Right atrium auricular region (tissue), 2 donors: ENCODE measurements around the gene RPS6KA3. TPM values are rescaled to one million over a fixed set of nuclear protein-coding genes. Genes with fewer than 3 reads are reported as not detected.

Experiments
- DNase-seq: peaks from one replicate; pipeline ENCODE4 v3.0.0-alpha.2; 2019; ENCODE audit warnings: low spot score
- H3K27ac ChIP-seq, 2 donors: fragments of 200-600 bp; sonication (generic); 1 replicate in 1 of 2; 2 replicates in 1 of 2; pipeline ENCODE4 v1.5.1; 2016 to 2019
- H3K27me3 ChIP-seq, 2 donors: fragments of 200-600 bp; sonication (generic); one replicate each; pipeline versions ENCODE4 v1.5.1 to v1.6.0; 2017 to 2019
- H3K36me3 ChIP-seq: fragments of 200-600 bp; sonication (generic); one replicate; pipeline ENCODE4 v1.5.1; 2016
- H3K4me1 ChIP-seq, 2 donors: fragments of 200-600 bp; sonication (generic); one replicate each; pipeline versions ENCODE4 v1.5.1 to v1.6.0; 2017 to 2019
- H3K4me3 ChIP-seq, 2 donors: fragments of 200-600 bp; sonication (generic); 1 replicate in 1 of 2; 2 replicates in 1 of 2; pipeline ENCODE4 v1.5.1; 2017 to 2019; ENCODE audit warnings: mild to moderate bottlenecking in 1 of 2, moderate library complexity in 1 of 2
- H3K9me3 ChIP-seq, 2 donors: fragments of 200-600 bp; sonication (generic); one replicate each; pipeline ENCODE4 v1.5.1; 2019
- total RNA-seq, 2 donors: library from RNA; depleted of rRNA; stranded (reverse); fragments of >200 nt; gene quantifications; one replicate each; pipeline ENCODE4 v1.1.0, GENCODE V29; 2016
- TF ChIP-seq, protein P1 (sequence below), 2 donors: fragments of 200-600 bp; sonication (generic); IDR thresholded peaks; one replicate each; pipeline ENCODE4 v1.5.1; 2019; ENCODE audit warnings: antibody characterized with exemption in 2 of 2

Gene RPS6KA3
- total RNA-seq, 2 donors from 2014 or later, result 25.4 to 30.5 TPM

DNA sequence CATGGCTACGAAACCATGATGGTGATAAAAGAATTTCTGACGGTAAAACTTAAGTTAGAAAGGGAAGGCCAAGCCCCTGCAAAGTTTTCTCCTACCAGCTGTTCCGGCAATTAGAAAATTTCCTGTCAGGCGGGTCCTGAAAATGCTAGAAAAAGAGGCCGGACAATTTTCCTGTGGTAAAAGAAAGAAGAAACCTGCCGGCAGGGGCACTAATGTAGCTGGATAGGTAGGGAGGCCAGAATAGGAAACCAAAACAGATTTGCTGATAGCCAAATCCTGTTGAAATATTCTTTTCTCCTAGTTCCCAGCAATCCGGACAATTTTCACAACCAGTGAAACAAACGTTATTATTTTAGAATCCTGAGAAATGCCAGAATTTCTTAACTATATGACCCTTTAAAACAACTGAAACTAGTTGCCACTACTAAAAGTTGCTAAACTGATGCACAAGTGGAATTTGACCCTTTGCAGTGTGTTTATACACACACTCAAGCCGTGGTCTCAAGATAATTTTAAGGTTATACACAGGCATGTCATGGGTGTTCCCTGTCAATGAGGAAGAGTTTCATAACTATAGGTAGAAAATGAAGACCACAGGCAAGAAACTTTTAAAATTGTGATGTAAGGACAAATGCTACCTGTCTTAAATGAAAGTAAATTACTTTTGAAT, 47.7 kb downstream of the RPS6KA3 start:
- H3K27ac ChIP-seq, result peak overlapping the region; percentile 2 to 58
- peaks cover 0 to 5% of the 10 kb centered on the region in 2 donors for H3K4me1 ChIP-seq
- H3K9me3 ChIP-seq, result no peaks in the 10 kb centered on the region
- H3K36me3 ChIP-seq, result no peaks in the 10 kb centered on the region
- peak overlapping the region; percentile 16 to 23 for H3K4me3 ChIP-seq
- H3K27me3 ChIP-seq, result no peaks in the 10 kb centered on the region
- TF ChIP-seq, protein P1, sequence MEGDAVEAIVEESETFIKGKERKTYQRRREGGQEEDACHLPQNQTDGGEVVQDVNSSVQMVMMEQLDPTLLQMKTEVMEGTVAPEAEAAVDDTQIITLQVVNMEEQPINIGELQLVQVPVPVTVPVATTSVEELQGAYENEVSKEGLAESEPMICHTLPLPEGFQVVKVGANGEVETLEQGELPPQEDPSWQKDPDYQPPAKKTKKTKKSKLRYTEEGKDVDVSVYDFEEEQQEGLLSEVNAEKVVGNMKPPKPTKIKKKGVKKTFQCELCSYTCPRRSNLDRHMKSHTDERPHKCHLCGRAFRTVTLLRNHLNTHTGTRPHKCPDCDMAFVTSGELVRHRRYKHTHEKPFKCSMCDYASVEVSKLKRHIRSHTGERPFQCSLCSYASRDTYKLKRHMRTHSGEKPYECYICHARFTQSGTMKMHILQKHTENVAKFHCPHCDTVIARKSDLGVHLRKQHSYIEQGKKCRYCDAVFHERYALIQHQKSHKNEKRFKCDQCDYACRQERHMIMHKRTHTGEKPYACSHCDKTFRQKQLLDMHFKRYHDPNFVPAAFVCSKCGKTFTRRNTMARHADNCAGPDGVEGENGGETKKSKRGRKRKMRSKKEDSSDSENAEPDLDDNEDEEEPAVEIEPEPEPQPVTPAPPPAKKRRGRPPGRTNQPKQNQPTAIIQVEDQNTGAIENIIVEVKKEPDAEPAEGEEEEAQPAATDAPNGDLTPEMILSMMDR (IDR thresholded peaks at IDR 0.05), result no peak
- no peak for DNase-seq

DNA sequence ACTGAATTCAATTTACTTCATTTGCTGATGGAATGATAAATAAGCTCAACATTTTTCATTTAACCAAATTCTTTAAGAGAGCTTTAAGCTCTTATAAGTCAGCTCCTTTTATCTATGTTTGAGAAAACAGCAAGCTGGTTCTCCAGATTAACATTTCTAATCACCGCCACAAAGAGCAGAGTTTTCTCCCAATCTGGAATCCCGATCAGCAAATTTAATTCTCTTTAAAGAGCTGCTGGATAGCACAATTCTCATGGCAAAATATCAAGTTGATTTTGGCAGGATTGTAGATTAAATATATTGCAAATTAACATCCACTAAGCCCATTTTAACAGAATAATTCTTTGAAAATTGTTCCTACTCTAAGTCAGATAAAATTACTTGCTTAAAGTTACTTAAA, 48.8 kb downstream of the RPS6KA3 start:
- Histone ChIP-seq H3K27me3 (no peaks in the 10 kb centered on the region), H3K4me1 (peaks cover 0 to 5% of the 10 kb centered on the region in 2 donors), H3K4me3 (peak overlapping the region in 1 of 2 donors; percentile 23), H3K27ac (peak overlapping the region; percentile 2 to 58), H3K36me3 (no peaks in the 10 kb centered on the region), H3K9me3 (no peaks in the 10 kb centered on the region)
- TF ChIP-seq, protein P1 (IDR thresholded peaks at IDR 0.05), result no peak
- DNase-seq, result no peak

GRCh38 chrX:20217271-20217670, 49.4 kb downstream of the RPS6KA3 start:
- peak overlapping the region in 1 of 2 donors; percentile 23 for H3K4me3 ChIP-seq
- no peaks in the 10 kb centered on the region for H3K36me3 ChIP-seq
- no peaks in the 10 kb centered on the region for H3K27me3 ChIP-seq
- TF ChIP-seq, protein P1 (IDR thresholded peaks at IDR 0.05), result no peak
- no peaks in the 10 kb centered on the region for H3K9me3 ChIP-seq
- H3K4me1 ChIP-seq, result peaks cover 0 to 5% of the 10 kb centered on the region in 2 donors
- H3K27ac ChIP-seq, result peak overlapping the region; percentile 27 to 58
- no peak for DNase-seq

DNA sequence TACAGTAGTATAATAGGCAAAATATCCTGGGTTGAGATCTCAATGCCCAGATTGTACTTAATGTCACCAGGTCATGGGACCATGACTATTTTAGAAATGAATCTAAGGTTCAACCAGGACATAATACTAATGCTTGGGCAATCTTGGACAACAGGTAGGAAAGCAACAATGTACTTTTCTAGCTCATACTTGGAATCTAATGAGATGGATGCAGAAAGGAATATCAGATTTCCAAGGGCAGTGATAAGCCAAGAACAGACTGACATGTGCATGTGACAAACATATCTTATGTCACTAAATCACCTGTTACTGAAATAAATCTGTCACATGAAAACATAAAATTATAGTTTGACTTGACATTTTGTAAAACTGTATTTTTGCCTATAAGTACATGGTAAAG, 51.1 kb downstream of the RPS6KA3 start:
- TF ChIP-seq, protein P1 (IDR thresholded peaks at IDR 0.05), result no peak
- no peaks in the 10 kb centered on the region for H3K27me3 ChIP-seq
- no peaks in the 10 kb centered on the region for H3K36me3 ChIP-seq
- no peaks in the 10 kb centered on the region for H3K9me3 ChIP-seq
- no peak overlapping the region for H3K4me3 ChIP-seq
- H3K4me1 ChIP-seq, result peaks cover 0 to 5% of the 10 kb centered on the region in 2 donors
- no peak overlapping the region for H3K27ac ChIP-seq
- no peak for DNase-seq

DNA sequence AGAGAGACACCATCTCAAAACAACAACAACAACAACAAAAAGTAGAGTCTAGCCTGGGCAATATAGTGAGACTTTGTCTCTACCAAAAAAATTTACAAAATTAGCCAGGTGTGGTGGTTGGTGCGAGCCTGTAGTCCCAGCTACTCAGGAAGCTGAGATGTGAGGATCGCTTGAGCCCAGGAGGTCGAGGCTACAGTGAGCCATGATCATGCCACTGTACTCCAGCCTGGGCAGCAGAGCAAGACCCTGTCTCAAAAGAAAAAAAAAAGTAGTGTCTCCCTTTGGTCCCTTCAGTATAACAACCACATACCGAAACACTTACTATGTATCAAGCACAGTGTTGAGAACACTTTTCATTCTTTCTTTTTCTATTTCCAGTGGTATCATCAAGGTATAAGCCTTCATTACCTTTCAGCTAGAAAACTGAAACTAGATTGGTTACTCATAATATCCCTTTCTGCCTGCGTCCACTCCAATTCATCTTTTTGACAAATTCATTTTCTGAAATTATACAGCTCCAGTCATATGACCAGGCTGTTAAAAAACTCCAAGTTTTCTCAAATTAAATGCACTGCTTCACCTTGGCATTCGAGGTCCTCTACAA, 54.1 kb downstream of the RPS6KA3 start:
- Histone ChIP-seq H3K4me1 (peaks cover 0 to 5% of the 10 kb centered on the region in 2 donors), H3K36me3 (no peaks in the 10 kb centered on the region), H3K9me3 (no peaks in the 10 kb centered on the region), H3K4me3 (no peak overlapping the region), H3K27ac (no peak overlapping the region), H3K27me3 (no peaks in the 10 kb centered on the region)
- no peak for DNase-seq
- TF ChIP-seq, protein P1 (IDR thresholded peaks at IDR 0.05), result no peak
